Stimulated activated CD4-positive, alpha-beta T cell treated with anti-CD3 and anti-CD28 coated beads, Interleukin-12 subunit alpha, Interleukin-12 subunit beta, amount 100 ng/mL, for 4 hours (primary cell): ENCODE measurements around the gene ZNF462.
"Not testable (repeated sequence)": the region's sequence is repeated elsewhere in the genome, so short reads cannot be mapped to it uniquely, and the experiment has no call there.

ENCODE experiments used
- DNase-seq: peaks from one replicate; pipeline ENCODE4 v3.0.0-alpha.2; 2020

ZNF462 gene

DNA sequence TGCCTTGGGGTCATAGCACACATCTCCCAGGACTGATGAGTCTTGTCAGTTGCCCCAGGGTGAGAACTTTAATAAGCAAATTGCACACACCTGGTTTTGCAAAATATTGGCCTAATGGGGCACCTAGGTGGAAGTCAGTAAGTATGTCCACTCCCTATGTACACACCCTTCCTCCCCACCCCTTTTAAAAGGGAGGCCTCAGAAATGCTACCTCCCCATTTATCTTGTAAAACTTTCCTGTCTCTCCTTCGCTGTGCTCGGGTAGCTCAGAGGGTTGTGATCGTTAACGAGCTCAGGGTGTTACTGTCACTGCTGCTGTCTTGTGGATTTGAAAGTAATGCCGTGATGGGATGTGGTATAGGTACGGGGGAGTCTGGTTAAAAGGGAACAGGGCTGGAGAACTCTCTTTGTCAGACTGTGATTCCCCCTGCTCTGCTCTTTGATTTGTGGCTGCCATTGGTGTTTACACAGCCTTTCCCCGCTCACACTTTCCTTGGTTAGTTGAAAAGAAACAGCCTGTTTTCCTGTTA is 26.2 kb downstream of the ZNF462 start:
- no peak for DNase-seq

DNA sequence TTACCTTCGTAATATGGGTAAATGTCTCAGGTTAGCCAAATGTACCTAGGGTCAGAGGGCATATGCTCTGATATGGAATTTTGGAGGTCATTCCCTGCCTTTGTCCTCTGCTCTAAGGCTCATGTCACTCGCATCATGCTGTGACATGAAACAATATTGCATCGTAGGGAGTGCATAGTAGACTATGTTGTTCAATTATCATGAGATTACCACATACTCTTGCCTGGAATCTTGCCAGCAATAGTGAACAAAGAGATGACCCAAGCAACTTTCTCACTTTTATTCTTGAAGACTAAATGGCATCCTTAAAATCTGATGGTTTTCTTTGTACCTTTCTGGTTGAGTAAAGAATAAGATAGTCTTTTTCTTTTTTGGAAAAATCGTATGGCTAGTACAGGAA is 27.6 kb downstream of the ZNF462 start:
- no peak for DNase-seq

DNA sequence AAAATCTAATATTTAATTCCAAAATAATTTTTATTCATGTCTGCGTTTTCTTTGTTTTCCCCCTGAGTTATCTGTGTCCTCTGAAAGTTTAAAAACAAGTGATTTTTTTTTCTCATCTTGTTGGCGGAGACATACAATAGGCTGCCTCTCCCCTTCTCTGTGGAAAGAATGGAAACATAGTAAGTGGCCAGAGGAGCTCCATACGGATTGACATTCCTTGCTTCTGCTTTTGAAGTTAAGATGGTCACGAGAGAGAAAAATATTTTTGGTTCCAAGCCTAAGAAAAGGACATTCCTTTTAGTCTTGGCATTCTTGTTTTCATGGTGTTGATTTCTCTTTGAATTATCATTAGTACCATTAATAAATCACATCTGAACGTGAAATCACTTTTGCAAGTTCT is 28.3 kb downstream of the ZNF462 start:
- DNase-seq = no peak

DNA sequence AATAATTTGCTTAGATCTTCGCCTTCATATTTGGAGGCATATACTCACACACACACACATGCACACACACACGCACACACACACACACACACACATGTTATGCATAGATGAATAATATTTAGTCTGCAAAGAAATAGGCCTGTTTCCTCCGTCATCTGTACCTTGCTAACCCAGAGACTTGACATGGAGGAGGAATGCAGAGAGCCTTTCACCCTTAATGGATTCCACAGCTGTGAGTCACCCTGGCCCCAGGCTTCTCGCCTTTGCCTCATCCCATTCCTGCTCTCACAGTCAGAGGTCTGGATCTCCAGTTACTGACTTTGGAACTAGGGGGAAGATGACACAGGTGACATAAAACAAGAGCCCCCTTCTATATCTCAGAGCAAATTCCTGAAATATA is 29.7 kb downstream of the ZNF462 start:
- no peak for DNase-seq

DNA sequence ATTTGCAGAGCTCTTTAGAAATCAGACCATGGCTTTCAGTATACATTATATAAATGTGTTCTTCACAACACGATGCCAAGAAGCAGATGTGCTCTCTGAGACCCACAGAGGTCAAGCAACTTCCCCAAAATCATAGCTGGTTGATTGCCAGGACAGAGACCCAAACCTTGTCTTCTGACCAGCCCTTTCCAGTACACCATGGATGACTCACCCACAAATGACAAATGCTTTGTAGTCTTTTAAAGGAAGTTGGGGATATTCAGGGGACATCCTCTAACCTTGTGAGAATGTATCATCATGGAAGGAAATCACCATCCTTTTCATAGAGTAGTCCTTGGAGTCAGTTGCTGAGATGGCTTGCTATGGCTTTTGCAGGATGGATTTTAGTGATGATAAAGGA is 30.1 kb downstream of the ZNF462 start:
- no peak for DNase-seq

DNA sequence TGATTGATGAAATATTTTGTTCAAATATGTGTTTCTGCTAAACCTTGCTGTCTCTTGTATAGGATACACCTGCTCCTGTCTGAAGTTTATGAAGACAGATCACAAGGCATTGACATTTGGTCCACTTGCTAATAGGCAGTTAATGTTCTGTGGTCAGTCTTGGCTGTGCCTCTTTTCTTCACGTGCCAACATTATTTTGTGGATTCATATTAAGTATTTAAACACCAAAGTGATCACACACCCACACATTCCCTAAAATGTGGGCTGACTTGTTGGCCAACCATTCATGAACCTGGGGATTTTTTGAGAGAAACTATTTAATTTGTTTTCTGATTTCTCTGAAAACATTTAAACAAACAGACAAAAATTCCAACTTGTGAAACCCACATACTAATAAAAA is 33.7 kb downstream of the ZNF462 start:
- DNase-seq = no peak

DNA sequence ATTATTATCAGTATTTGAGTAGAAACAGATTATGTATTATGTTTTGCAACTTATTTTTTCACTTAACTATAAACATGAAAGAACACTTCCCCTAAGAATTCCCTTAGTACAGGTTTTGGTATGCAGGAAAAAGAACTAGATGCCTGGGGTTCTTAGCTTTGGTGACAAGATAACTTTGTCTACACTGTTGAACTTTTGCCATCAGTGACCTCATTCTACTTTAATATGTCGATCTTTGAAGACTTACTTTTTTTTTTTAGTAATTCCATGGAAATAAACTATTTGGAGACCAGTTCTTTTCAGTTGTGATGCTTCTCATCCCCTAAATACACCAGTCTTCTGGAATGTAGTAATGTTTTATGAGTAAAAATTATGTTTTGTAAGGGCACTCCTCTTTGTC is 34.3 kb downstream of the ZNF462 start:
- DNase-seq = no peak

DNA sequence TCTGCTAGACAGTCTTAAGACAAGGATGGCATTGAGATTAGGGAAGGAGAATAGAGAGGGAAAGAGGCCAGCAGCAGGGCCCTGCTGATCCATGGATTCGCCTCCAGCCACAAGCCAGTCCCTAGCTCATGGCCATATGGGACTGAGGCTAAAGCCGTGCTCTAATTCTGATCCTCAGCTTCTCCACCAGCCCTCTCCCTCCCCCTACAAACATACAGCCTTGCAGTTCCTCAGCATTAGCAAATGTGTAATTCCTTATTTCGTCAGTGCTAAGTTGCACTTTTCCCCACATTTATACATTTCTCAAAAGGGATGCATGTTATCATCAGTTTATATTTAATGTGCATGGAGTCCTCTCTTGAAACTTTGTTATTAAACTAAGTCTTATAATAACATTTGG is 34.8 kb downstream of the ZNF462 start:
- no peak for DNase-seq

DNA sequence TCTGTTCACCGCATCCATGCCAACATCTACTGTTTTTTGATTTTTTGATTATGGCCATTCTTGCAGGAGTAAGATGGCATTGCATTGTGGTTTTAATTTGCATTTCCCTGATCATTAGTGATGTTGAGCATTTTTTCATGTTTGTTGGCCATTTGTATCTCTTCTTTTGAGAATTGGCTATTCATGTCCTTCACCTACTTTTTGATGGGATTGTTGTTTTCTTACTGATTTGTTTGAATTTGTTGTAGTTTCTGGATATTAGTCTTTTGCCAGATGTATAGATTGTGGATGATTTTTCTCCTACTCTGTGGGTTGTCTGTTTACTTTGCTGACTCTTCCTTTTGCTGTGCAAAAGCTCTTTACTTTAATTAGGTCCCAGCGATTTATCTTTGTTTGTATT is 37.6 kb downstream of the ZNF462 start:
- not testable (repeated sequence) for DNase-seq

DNA sequence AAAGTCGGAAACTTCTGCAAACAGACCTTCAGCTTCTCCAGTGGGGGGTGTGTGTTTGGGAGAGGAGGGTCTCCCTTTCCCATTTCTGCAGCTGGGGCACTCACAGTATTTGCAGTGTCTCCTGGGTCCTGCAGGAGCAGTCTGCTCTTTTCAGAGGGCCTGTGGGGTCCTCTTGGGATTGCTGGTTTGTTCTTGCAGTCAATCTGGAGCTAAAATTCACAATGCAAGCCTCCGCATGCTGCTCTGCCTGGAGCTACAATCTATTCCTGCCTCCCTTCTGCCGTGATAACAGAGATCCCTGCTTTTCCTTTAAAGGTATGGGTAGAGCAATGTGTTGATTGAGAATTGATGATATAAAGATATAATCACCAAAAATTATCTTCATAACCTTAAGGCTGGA is 43.2 kb downstream of the ZNF462 start:
- DNase-seq = no peak

DNA sequence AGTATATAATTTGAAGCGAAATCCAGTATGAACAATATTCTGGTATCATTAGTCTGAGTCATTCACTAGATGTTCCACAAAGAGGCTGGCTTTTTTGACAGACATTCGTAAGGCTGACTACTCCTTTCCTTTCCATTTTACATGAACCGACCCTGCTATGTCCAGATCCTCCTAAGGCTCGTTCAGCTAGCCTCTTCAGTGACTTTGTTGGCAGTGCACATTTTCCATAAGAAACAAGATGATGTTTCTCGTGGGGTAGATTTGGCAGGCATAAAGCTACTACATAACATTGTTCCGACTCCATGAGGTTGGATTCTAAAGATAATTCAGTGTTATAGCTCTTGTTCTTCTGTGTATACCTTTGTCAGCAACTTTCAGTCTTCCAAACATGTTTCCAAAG is 49.0 kb downstream of the ZNF462 start:
- no peak for DNase-seq

DNA sequence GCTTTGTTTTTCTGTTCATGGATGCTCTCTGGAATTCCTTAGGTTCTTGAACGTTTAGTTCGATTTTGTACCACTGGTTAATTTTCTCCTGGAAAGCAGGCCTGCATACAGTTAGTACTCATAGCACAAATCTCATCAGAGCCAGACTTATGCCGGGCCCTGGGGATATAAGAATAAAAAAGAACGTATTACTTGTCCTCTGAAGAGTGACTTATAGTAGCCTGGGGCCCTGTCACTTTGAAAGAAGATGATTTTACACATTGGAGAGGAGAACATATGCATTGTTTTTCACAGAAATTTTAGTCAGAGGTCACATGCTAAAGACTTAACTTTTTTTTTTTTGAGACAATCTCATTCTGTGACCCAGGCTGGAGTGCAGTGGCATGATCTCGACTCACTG is 50.3 kb downstream of the ZNF462 start:
- no peak for DNase-seq

DNA sequence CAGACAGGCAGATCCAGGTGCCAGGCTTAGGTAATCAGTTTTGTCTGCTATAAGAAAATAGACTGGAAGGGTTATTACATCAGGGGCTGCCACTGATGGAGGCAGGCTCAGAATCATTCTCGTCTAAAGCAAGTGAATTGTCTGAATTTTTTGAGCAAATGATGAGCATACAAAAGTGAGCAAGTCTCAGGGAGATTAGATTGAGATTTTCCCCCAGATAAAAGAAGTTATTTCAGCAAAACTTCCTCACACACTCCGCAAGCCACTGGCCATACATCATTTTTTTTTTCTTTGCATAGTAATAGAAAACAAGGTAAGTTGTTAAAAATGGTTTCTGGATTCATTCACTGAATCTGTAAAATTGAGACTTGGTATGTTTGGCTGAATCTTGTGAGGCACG is 52.9 kb downstream of the ZNF462 start:
- DNase-seq = no peak

DNA sequence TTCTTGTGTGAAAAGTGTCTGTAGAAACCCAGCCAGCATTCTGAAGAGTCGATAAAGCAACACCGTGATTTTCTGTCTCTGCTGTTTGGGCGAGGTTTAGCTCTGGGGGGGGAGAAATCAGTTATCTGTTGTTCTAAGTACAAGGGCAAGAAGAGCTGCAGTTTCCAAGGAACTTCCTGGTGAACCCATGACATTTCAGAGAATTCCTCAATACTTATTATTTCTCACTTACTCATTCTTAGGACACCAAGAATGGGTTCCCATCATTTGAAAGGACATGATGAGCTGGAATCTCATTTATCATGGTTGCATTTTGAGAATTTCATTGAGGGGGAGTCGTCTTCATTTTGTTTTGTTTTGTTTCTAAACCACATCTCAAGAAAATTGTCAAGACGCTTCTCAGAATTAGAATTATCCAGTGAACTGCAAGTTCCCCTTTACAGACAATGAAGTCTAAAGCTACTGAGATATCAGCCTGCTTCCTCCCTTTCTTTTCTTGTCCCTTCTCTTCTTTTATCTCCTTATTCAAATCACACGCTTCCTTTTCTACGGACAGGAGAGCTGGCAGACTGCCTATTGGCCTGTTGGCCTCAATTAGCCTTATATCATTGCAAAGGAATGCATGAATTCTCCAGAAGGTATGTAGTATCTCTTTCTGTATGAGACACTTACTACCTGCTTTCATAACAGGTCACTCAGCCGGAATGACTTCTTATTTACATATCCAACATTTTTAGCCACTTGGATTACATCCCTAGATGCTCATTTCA is 53.7 kb downstream of the ZNF462 start:
- DNase-seq = no peak

DNA sequence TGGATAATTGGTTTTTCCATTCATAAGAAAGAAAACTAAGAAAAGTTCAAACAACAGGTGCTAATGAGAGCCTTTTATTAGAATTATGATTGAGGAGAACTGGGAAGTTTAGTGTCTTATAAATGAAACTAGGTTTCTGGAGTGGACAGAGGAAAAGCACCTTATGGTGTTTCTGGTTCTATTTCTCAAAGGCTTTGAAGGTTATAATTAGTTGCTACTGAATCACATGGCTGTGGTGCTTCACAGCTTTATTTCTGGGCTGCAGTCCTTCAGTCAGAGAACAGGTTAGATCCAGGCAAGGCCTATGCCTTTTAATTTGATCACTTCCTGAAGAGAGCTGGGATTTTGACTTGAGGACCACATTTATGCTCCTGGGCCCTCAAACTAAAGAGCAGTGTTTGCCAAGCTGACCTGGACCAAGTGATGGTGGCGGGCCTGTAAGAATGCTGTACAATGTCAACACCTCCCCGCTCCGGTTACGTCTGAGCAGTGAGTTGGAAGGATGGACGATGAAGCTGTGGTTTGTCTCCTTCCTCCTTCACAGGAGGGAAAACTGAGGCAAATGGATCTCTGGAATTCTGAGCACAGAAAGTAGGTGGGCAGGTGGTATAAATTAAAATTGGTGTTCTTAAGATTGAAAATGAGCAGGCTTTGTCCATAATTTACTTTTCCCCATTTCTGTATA is 56.0 kb downstream of the ZNF462 start:
- DNase-seq = no peak

DNA sequence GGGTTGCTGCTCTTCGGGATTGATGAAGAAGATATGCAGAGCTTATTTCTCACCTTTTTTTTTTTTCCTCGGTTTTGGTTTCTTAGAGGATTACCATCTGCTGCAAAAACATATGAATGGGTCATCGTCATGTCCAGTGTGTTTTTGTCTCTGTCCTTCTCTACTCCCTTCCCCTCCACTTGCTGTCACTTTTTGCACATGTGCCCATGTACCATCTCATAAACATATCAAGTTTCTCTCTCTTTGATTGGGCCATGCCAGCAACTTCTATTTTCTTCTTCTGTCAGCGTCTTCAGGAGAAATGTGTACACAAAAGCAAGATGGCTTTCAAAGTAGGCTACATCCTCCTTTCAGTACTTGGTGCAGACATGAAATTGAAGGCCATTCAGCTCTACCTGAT is 57.1 kb downstream of the ZNF462 start:
- no peak for DNase-seq

DNA sequence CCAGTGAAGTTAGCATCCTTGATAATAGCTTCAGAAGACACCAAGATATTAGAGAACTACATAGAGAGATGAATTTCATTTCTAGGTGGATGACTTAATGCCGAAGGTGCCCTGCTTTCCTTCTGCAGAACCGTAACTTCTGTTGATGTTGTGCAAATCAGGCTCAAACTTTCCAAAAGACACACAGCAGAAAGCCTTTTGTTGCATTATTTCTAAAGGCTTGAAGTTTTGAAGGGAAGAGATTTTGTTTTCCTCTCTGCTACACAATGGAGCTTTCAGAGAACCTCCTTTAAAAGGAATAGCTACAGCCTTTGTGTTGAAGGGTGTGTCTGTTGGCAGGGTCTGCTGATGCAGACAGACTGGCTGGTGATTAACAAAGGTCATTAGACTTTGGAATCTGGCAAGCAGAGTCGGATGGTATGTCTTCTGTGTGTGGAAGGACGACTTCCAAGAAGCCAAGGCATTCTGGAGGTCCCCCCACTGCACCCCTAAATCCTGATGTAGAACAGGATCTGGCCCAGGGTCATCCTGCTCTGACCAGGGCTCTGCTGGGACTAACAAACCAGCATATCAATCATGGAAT is 57.8 kb downstream of the ZNF462 start:
- DNase-seq = no peak

DNA sequence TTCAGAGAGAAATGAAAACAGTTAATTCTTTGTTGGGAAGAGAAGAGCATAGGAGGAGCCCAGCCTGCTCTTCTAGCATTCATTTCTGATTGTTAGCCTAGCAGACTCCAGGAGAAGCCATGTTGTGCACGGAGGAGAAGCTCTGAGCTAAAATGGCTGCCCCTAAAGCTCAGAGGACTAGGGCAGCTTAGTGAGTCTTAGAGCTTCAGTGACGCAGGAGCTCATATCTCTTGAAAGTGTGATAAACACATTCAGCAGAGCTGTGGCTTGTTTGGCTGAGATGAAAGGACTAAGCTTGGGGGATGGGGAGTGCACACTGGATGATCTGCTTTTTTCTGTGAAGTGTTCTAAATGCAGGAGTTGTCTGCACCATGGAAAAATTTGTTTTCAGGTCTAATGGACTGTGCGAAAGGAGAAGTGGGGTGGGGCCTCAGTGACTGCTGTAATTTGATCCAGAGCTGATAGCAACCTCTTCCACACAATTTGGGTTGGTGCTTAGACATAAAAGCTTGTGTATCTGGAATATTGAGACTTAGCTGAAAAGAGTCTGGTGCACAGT is 58.5 kb downstream of the ZNF462 start:
- no peak for DNase-seq

DNA sequence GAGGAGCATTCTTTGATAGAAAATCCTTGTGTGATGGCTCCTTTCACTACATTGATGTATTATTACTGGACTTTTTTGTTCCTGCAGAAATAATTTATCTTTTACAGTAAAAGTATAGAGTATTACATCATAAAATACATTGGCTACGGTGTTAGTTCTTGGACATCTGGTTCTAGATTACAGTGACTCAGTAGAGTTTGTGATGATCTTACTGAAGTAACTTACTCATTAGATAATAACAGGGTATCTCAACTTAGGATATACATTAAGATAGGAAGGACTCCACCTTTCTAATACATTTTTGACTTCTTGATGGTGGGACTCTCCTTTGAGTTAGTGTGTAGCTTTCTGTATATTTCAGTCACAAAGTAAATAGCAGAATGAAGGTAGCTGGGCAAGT is 59.1 kb downstream of the ZNF462 start:
- no peak for DNase-seq

DNA sequence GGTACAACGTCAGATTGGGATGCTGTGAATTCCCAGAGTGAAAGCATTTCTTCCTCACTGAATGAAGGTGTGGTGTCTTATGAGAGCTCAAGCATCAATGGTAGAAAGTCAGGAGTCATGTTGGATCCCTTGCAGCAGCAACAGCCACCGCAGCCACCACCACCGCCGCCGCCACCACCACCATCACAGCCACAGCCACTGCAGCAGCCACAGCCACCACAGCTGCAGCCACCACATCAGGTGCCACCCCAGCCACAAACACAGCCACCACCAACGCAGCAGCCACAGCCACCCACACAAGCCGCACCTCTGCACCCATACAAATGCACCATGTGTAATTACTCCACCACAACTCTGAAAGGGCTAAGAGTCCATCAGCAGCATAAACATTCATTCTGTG is 62.4 kb downstream of the ZNF462 start:
- DNase-seq = no peak

DNA sequence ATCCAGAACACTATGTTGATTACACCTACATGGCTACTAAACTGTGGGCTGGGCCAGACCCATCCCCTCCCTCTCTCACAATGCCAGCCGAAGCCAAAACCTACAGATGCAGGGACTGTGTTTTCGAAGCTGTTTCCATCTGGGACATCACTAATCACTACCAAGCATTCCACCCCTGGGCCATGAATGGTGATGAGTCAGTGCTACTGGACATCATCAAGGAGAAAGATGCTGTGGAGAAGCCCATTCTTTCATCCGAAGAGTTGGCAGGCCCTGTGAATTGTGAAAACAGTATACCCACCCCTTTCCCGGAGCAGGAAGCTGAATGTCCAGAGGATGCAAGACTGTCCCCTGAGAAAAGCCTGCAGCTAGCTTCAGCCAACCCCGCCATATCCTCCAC is 65.0 kb downstream of the ZNF462 start:
- DNase-seq = no peak

DNA sequence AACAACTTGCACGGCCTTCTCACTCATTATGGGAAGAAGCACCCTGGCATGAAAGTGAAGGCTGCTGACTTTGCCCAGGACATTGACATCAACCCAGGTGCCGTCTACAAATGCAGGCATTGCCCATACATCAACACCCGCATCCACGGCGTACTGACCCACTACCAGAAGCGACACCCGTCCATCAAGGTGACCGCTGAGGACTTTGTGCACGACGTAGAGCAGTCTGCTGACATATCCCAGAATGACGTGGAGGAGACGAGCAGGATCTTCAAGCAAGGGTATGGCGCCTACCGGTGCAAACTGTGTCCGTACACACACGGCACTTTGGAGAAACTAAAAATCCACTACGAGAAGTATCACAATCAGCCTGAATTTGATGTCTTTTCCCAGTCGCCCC is 65.4 kb downstream of the ZNF462 start:
- no peak for DNase-seq

DNA sequence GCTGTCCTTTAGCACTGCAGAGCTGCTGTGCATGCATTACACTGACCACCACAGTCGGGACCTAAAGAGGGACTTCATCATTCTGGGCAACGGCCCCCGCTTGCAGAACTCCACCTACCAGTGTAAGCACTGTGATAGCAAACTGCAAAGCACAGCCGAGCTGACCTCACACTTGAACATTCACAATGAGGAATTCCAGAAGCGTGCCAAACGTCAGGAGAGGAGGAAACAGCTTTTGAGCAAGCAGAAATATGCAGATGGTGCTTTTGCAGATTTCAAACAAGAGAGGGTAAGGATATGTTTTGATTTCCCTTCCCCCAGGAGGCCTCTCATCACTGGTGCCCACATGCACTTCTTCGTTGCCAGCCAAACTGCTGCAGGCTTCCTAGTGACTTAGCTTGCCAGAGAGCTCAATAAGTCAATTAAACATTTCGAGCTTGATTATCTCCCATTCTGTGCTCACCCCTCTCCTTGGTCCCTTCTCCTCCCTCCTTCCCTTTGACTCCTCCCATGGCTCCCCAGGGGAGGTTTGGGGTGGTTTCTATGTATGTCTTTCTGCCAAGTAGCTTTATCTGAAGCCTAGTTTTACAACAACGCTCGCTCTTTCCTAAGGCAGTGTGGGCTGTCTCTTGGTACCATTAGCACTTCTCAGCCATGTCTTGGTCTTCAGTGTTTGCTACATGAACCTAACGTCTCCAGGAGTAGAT is 66.7 kb downstream of the ZNF462 start:
- no peak for DNase-seq
